K562 (cell line): ENCODE results near the gene CPZ. TPM values are rescaled to one million over a fixed set of nuclear protein-coding genes. Genes with fewer than 3 reads are reported as not detected.

Source experiments
- ATAC-seq: fragments of 200-7000 bp; cut with Tn5 transposase; 3 replicates; pipeline ENCODE4 v1.9.1; 2020; ENCODE audit warnings: moderate library complexity
- BruUV-seq: library from RNA; stranded (reverse); fragments of 400-500 nt; replicated peaks from 2 replicates; lab custom pipeline; 2021; lab: Mats Ljungman, UMichigan
- CTCF ChIA-PET: fragments of 300-600 bp; formaldehyde crosslinking; extraction: SDS; loops from one replicate; lab custom pipeline; 2021; ENCODE audit warnings: low intra/inter-chr PET ratio; lab: Yijun Ruan, JAX
- POLR2A ChIA-PET: fragments of 300-600, 350-650 bp; sonication (Branson Sonifier 250); formaldehyde crosslinking; extraction: SDS; loops from one replicate; lab custom pipeline; 2021; ENCODE audit warnings: antibody characterized with exemption, inconsistent platforms; lab: Yijun Ruan, JAX
- DNase-seq, 4 experiments: peaks; one replicate each; pipeline versions ENCODE4 v3.0.0 to v3.0.0-alpha.2; 2011 to 2018; ENCODE audit warnings: low spot score in 3 of 4, mixed read lengths in 3 of 4; ENCODE audit errors: extremely low read depth in 1 of 4
- FAIRE-seq: peaks from 2 replicates; lab custom pipeline; 2011; peaks lifted over from hg19 to GRCh38; lab: Jason Lieb, UNC
- H2AFZ ChIP-seq: 2 replicates; pipeline ENCODE4 v1.6.0; 2011; ENCODE audit warnings: low read depth, low read length, control low read depth, inconsistent platforms
- H3K27ac ChIP-seq: fragments of 200-600 bp; 3 replicates; pipeline ENCODE4 v1.8.0; 2011; ENCODE audit warnings: low read depth, mild to moderate bottlenecking, control low read depth, inconsistent platforms, low read length, moderate library complexity, mixed read lengths; ENCODE audit errors: extremely low read depth
- H3K27me3 ChIP-seq, 2 experiments: fragments of 300-600 bp in 1 of 2; 2 replicates in 1 of 2; 3 replicates in 1 of 2; pipeline versions ENCODE4 v1.6.0 to v1.8.0; 2011; ENCODE audit warnings: inconsistent platforms in 2 of 2, low read length in 2 of 2, mild to moderate bottlenecking in 1 of 2, mixed read lengths in 1 of 2, moderate library complexity in 1 of 2; ENCODE audit not compliant: control insufficient read depth in 2 of 2, insufficient read depth in 2 of 2
- H3K36me3 ChIP-seq: fragments of 300-600 bp; 3 replicates; pipeline ENCODE4 v1.8.0; 2011; ENCODE audit warnings: mild to moderate bottlenecking, low read length, inconsistent platforms; ENCODE audit not compliant: control insufficient read depth, insufficient read depth
- H3K4me1 ChIP-seq, 2 experiments: fragments of 200-600 bp in 1 of 2; replicated peaks in 1 of 2; 2 replicates in 1 of 2; 3 replicates in 1 of 2; pipeline versions ENCODE4 v1.5.1 to v1.8.0; 2011; ENCODE audit warnings: inconsistent platforms in 2 of 2, low read length in 2 of 2, mild to moderate bottlenecking in 1 of 2, mixed read lengths in 1 of 2, moderate library complexity in 1 of 2; ENCODE audit not compliant: control insufficient read depth in 2 of 2, insufficient read depth in 2 of 2
- H3K4me2 ChIP-seq: 2 replicates; pipeline ENCODE4 v1.6.1; 2011; ENCODE audit warnings: low read length, control low read depth, inconsistent platforms, mixed read lengths; ENCODE audit not compliant: insufficient read depth
- H3K4me3 ChIP-seq: fragments of 200-600 bp; sonication (generic), shearing (Covaris generic); 2 replicates; pipeline ENCODE4 v1.5.1; 2016; ENCODE audit warnings: control low read depth, inconsistent platforms
- H3K79me2 ChIP-seq: fragments of 200-600 bp; 3 replicates; pipeline ENCODE4 v1.8.0; 2011; ENCODE audit warnings: low read length, inconsistent platforms; ENCODE audit not compliant: control insufficient read depth, insufficient read depth
- H3K9ac ChIP-seq, 2 experiments: 2 replicates each; pipeline versions ENCODE4 v1.6.0 to v1.6.1; 2011; ENCODE audit warnings: low read depth in 2 of 2, low read length in 2 of 2, control low read depth in 1 of 2, inconsistent platforms in 1 of 2, mild to moderate bottlenecking in 1 of 2, mixed read lengths in 1 of 2; ENCODE audit not compliant: insufficient read depth in 1 of 2
- H3K9me1 ChIP-seq: one replicate; pipeline ENCODE4 v1.6.0; 2011; ENCODE audit warnings: inconsistent platforms, mild to moderate bottlenecking, low read length, moderate library complexity; ENCODE audit not compliant: control insufficient read depth, insufficient read depth
- H3K9me3 ChIP-seq: replicated peaks from 2 replicates; pipeline ENCODE4 v1.5.1; 2011; ENCODE audit warnings: low read depth, low read length, inconsistent platforms; ENCODE audit not compliant: control insufficient read depth, insufficient read depth
- H4K20me1 ChIP-seq: replicated peaks from 2 replicates; pipeline ENCODE4 v1.6.1; 2011; ENCODE audit warnings: low read length, inconsistent platforms, mixed read lengths; ENCODE audit not compliant: control insufficient read depth, insufficient read depth
- CREM ChIP-seq: IDR thresholded peaks from 2 replicates; pipeline ENCODE4 v1.6.1; 2014; ENCODE audit warnings: antibody characterized with exemption, low read depth
- PTTG1 ChIP-seq: fragments of 450-650 bp; IDR thresholded peaks from 2 replicates; pipeline ENCODE4 v1.6.1; 2016; ENCODE audit warnings: low read depth, mild to moderate bottlenecking, missing genetic modification characterization, missing compliant biosample characterization
- RAD51 ChIP-seq: fragments of 450-650 bp; IDR thresholded peaks from 2 replicates; pipeline ENCODE4 v1.7.1; 2016; ENCODE audit warnings: low read depth, mild to moderate bottlenecking, borderline replicate concordance
- USF2 ChIP-seq: sonication (generic); formaldehyde crosslinking; IDR thresholded peaks from 2 replicates; pipeline ENCODE4 v1.5.0; 2020; ENCODE audit warnings: missing genetic modification reagents
- ZNF444 ChIP-seq: fragments of 250-450 bp; sonication (Bioruptor Pico); IDR thresholded peaks from 2 replicates; pipeline ENCODE4 v1.4.0; 2020; ENCODE audit warnings: mild to moderate bottlenecking, moderate library complexity
- ZNF57 ChIP-seq: fragments of 450-650 bp; formaldehyde crosslinking; IDR thresholded peaks from 2 replicates; pipeline ENCODE4 v1.4.0; 2020; ENCODE audit warnings: mild to moderate bottlenecking, moderate library complexity
- WGBS: fragments of 100-300 bp; shearing (Covaris generic); methylation state at CpG from one replicate; pipeline ENCODE4 v1.1.6; 2016; ENCODE audit warnings: low coverage, mixed read lengths; ENCODE audit not compliant: insufficient coverage; ENCODE audit errors: missing lambda C conversion rate; 5-methylcytosine and 5-hydroxymethylcytosine counted together
- in situ Hi-C: fragments of 300-500 bp; cut with MboI; formaldehyde crosslinking; loops from 4 replicates; pipeline ENCODE4 v1.15.0; 2018; ENCODE audit warnings: inconsistent platforms, mixed read lengths
- intact Hi-C: fragments of 100-400 bp; cut with micrococcal nuclease; formaldehyde crosslinking; loops from 2 replicates; pipeline ENCODE4 v1.14.2; 2022
- polyA plus RNA-seq, 8 experiments: library from polyadenylated mRNA; depleted of rRNA in 4 of 8; stranded (reverse) in 5 of 8; unstranded in 3 of 8; fragments of >200 nt; fragmentation: Nextera tagmentation in 2 of 8; fragmentation: Illumina TruSeq in 1 of 8; extraction: Ambion mirVana in 2 of 8; extraction: Trizol in 1 of 8; gene quantifications; 2 replicates each; pipeline versions ENCODE4 v1.2.1 to v1.2.3, GENCODE V29; 2011 to 2014; ENCODE audit warnings: inconsistent platforms in 1 of 8, missing spikeins in 1 of 8
- total RNA-seq, 7 experiments: library from RNA; depleted of rRNA in 6 of 7; stranded (reverse); fragments of >200 nt in 6 of 7; fragmentation: Illumina TruSeq in 2 of 7; extraction: Trizol in 2 of 7; gene quantifications; 2 replicates each; pipeline versions ENCODE4 v1.2.1 to v1.2.3, GENCODE V29; 2011 to 2021; ENCODE audit warnings: low replicate concordance in 1 of 7
- TF ChIP-seq, protein P1 (sequence below): sonication (generic); formaldehyde crosslinking; IDR thresholded peaks from 2 replicates; pipeline ENCODE4 v1.9.0; 2022; ENCODE audit warnings: mild to moderate bottlenecking, missing genetic modification reagents

The CPZ gene
- total and polyA plus RNA-seq, 9 of the 15 experiments (the other 6 are each of a cell fraction or from before 2014, with no cell fraction given), result 0.06 to 2.2 (median 1.2) TPM; not detected in 1

GRCh38 chr4:8637456-8637984 is 45.0 kb downstream of the CPZ start:
- intact Hi-C loops, result no loop called here
- DNase-seq (peak in 2 of 4 experiments; percentile 38 to 40), FAIRE-seq (no peak), ATAC-seq (no peak)
- Histone ChIP-seq H3K9ac (no peak overlapping the region), H3K27ac (no peak overlapping the region), H3K9me1 (no peaks in the 10 kb centered on the region), H3K4me1 (no peaks in the 10 kb centered on the region), H4K20me1 (peaks cover 3% of the 10 kb centered on the region; the same call in 1 of the 2 replicates), H3K27me3 (peaks cover 21 to 38% of the 10 kb centered on the region in 2 experiments; a peak in 4 of 5 replicates), H3K36me3 (no peaks in the 10 kb centered on the region), H3K9me3 (no peaks in the 10 kb centered on the region), H3K4me3 (no peak overlapping the region), H2AFZ (no peak overlapping the region), H3K4me2 (no peak overlapping the region), H3K79me2 (no peaks in the 10 kb centered on the region)
- in situ Hi-C loops, result no loop called here
- POLR2A ChIA-PET, result no interaction called here
- CTCF ChIA-PET, result no interaction called here
- TF ChIP-seq, protein P1, sequence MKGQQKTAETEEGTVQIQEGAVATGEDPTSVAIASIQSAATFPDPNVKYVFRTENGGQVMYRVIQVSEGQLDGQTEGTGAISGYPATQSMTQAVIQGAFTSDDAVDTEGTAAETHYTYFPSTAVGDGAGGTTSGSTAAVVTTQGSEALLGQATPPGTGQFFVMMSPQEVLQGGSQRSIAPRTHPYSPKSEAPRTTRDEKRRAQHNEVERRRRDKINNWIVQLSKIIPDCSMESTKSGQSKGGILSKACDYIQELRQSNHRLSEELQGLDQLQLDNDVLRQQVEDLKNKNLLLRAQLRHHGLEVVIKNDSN, result peak; percentile 73
- TF ChIP-seq RAD51 (peak; percentile 53), USF2 (peak; percentile 83), CREM (no peak), PTTG1 (tag) (no peak), ZNF57 (CRISPR knock-in tag) (no peak), ZNF444 (no peak)
- WGBS, result 0% methylated on average over 2 of the region's 2 CpGs
- no TSS peak for BruUV-seq
